PC-3 (cell line): ENCODE data around the gene ZMYM4.

Experiments
- EZH2 ChIP-seq: fragments of 300-600 bp; sonication (generic); IDR thresholded peaks from one replicate; pipeline ENCODE4 v1.6.1; 2017; ENCODE audit warnings: antibody characterized with exemption, mild to moderate bottlenecking, low read length; ENCODE audit not compliant: unreplicated experiment
- EZH2phosphoT487 ChIP-seq: fragments of 300-600 bp; sonication (generic); IDR thresholded peaks from 2 replicates; pipeline ENCODE4 v1.6.1; 2018; ENCODE audit warnings: mild to moderate bottlenecking, antibody characterized with exemption, low read length, borderline replicate concordance
- TF ChIP-seq, protein P1 (sequence below): fragments of 300-600 bp; sonication (generic); conservative IDR thresholded peaks from 2 replicates; pipeline ENCODE4 v1.5.1; 2017; ENCODE audit warnings: antibody characterized with exemption, low read depth, mild to moderate bottlenecking, low read length

DNA sequence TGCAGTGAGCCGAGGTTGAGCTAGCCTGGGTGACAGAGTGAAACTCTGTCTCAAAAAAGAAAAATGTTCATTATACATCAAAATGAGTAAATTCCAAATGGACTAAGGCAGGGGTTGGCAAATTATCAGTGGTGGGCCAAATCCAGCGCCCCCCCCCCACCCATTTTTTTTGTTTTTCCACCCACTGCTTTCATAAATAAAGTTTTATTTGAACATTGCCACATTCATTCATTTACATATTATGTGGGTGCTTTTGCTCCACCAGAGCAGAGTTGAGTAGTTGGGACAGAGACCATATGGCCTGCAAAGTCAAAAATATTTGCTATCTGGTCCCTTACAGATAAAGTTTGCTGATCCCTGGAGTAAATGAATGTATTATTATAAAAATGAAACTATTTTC lies 99.4 kb downstream of the ZMYM4 start:
- TF ChIP-seq, protein P1, sequence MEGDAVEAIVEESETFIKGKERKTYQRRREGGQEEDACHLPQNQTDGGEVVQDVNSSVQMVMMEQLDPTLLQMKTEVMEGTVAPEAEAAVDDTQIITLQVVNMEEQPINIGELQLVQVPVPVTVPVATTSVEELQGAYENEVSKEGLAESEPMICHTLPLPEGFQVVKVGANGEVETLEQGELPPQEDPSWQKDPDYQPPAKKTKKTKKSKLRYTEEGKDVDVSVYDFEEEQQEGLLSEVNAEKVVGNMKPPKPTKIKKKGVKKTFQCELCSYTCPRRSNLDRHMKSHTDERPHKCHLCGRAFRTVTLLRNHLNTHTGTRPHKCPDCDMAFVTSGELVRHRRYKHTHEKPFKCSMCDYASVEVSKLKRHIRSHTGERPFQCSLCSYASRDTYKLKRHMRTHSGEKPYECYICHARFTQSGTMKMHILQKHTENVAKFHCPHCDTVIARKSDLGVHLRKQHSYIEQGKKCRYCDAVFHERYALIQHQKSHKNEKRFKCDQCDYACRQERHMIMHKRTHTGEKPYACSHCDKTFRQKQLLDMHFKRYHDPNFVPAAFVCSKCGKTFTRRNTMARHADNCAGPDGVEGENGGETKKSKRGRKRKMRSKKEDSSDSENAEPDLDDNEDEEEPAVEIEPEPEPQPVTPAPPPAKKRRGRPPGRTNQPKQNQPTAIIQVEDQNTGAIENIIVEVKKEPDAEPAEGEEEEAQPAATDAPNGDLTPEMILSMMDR: no peak
- TF ChIP-seq EZH2 (no peak), EZH2phosphoT487 (no peak)
